Ureter (tissue), 1 donor: ENCODE results near the gene CSGALNACT2. TPM values are rescaled to one million over a fixed set of nuclear protein-coding genes. Genes with fewer than 3 reads are reported as not detected.

Experiments
- DNase-seq: peaks from one replicate; pipeline ENCODE4 v3.0.0-alpha.2; 2020; ENCODE audit warnings: low spot score
- total RNA-seq: library from RNA; stranded (reverse); gene quantifications from one replicate; pipeline ENCODE4 v1.2.4, GENCODE V29; 2023
- donor health status: DM: yes; HTN: yes; CAD: no.

CSGALNACT2 gene
- total RNA-seq, 1 donor from 2014 or later: 15.2 TPM

- DNase-seq: no peak
These were observed 25.7 kb upstream of the CSGALNACT2 start for GRCh38 chr10:43112608-43112961.

- DNase-seq: no peak
These were observed 24.8 kb upstream of the CSGALNACT2 start for GRCh38 chr10:43113201-43114087.

GRCh38 chr10:43114088-43114742, 24.0 kb upstream of the CSGALNACT2 start:
- DNase-seq: no peak

- no peak for DNase-seq
These were observed 23.3 kb upstream of the CSGALNACT2 start for GRCh38 chr10:43114743-43115611.

GRCh38 chr10:43115881-43116595, 22.2 kb upstream of the CSGALNACT2 start:
- DNase-seq: no peak

- no peak for DNase-seq
These were observed 21.6 kb upstream of the CSGALNACT2 start for GRCh38 chr10:43116596-43116995.

- DNase-seq: no peak
These were observed 21.0 kb upstream of the CSGALNACT2 start for GRCh38 chr10:43117031-43117776.

GRCh38 chr10:43117777-43118583, 20.3 kb upstream of the CSGALNACT2 start:
- DNase-seq: no peak

- no peak for DNase-seq
These were observed 19.4 kb upstream of the CSGALNACT2 start for GRCh38 chr10:43118631-43119415.

- DNase-seq: no peak
These were observed 18.7 kb upstream of the CSGALNACT2 start for GRCh38 chr10:43119416-43120115.

GRCh38 chr10:43120116-43120928, 17.9 kb upstream of the CSGALNACT2 start:
- no peak for DNase-seq

GRCh38 chr10:43120929-43121314, 17.3 kb upstream of the CSGALNACT2 start:
- no peak for DNase-seq

GRCh38 chr10:43121444-43121843, 16.8 kb upstream of the CSGALNACT2 start:
- no peak for DNase-seq

- no peak for DNase-seq
These were observed 16.1 kb upstream of the CSGALNACT2 start for GRCh38 chr10:43122096-43122495.

GRCh38 chr10:43122826-43123225, 15.4 kb upstream of the CSGALNACT2 start:
- no peak for DNase-seq

- peak; percentile 25 for DNase-seq
These were observed 14.7 kb upstream of the CSGALNACT2 start for GRCh38 chr10:43123361-43124093.

GRCh38 chr10:43124094-43124521, 14.1 kb upstream of the CSGALNACT2 start:
- DNase-seq: peak; percentile 36
